Measurements from ENCODE around the gene MSANTD1.

The MSANTD1 gene

GRCh38 chr4:3262208-3263052, 13.5 kb downstream of the MSANTD1 start:
- Histone ChIP-seq H3K4me3 (ENCODE audit: low read depth in 1 of 2, low read length in 2 of 2) (no peak overlapping the region), H3K36me3 (ENCODE audit: control insufficient read depth in 1 of 2, insufficient read depth in 2 of 2, low read length in 2 of 2) (no peaks in the 10 kb centered on the region), H3K4me1 (ENCODE audit: control insufficient read depth in 1 of 2, insufficient read depth in 2 of 2, low read length in 2 of 2) (no peaks in the 10 kb centered on the region), H3K27me3 (ENCODE audit: low read depth, low read length) (no peaks in the 10 kb centered on the region), H3K9me3 (ENCODE audit: control insufficient read depth in 1 of 2, low read length in 2 of 2) (no peaks in the 10 kb centered on the region), H3K27ac (ENCODE audit: low read length) (no peak overlapping the region)

GRCh38 chr4:3263053-3263875, 14.3 kb downstream of the MSANTD1 start:
- Histone ChIP-seq H3K36me3 (ENCODE audit: control insufficient read depth in 1 of 2, insufficient read depth in 2 of 2, low read length in 2 of 2) (no peaks in the 10 kb centered on the region), H3K27ac (ENCODE audit: low read length) (no peak overlapping the region), H3K9me3 (ENCODE audit: control insufficient read depth in 1 of 2, low read length in 2 of 2) (no peaks in the 10 kb centered on the region), H3K4me1 (ENCODE audit: control insufficient read depth in 1 of 2, insufficient read depth in 2 of 2, low read length in 2 of 2) (no peaks in the 10 kb centered on the region), H3K27me3 (ENCODE audit: low read depth, low read length) (no peaks in the 10 kb centered on the region), H3K4me3 (ENCODE audit: low read depth in 1 of 2, low read length in 2 of 2) (no peak overlapping the region)

GRCh38 chr4:3263876-3264193, 14.9 kb downstream of the MSANTD1 start:
- no peak overlapping the region for H3K27ac ChIP-seq (ENCODE audit: low read length)
- H3K4me3 ChIP-seq (ENCODE audit: low read depth in 1 of 2, low read length in 2 of 2) = no peak overlapping the region
- H3K4me1 ChIP-seq (ENCODE audit: control insufficient read depth in 1 of 2, insufficient read depth in 2 of 2, low read length in 2 of 2) = no peaks in the 10 kb centered on the region
- H3K36me3 ChIP-seq (ENCODE audit: control insufficient read depth in 1 of 2, insufficient read depth in 2 of 2, low read length in 2 of 2) = no peaks in the 10 kb centered on the region
- H3K9me3 ChIP-seq (ENCODE audit: control insufficient read depth in 1 of 2, low read length in 2 of 2) = no peaks in the 10 kb centered on the region
- H3K27me3 ChIP-seq (ENCODE audit: low read depth, low read length) = no peaks in the 10 kb centered on the region

- H3K9me3 ChIP-seq (ENCODE audit: control insufficient read depth in 1 of 2, low read length in 2 of 2) = no peaks in the 10 kb centered on the region
- no peak overlapping the region for H3K27ac ChIP-seq (ENCODE audit: low read length)
- no peak overlapping the region for H3K4me3 ChIP-seq (ENCODE audit: low read depth in 1 of 2, low read length in 2 of 2)
- H3K4me1 ChIP-seq (ENCODE audit: control insufficient read depth in 1 of 2, insufficient read depth in 2 of 2, low read length in 2 of 2) = no peaks in the 10 kb centered on the region
- no peaks in the 10 kb centered on the region for H3K27me3 ChIP-seq (ENCODE audit: low read depth, low read length)
- no peaks in the 10 kb centered on the region for H3K36me3 ChIP-seq (ENCODE audit: control insufficient read depth in 1 of 2, insufficient read depth in 2 of 2, low read length in 2 of 2)
Observed at GRCh38 chr4:3266076-3266475, 17.1 kb downstream of the MSANTD1 start.

- Histone ChIP-seq H3K27me3 (ENCODE audit: low read depth, low read length) (no peaks in the 10 kb centered on the region), H3K4me3 (ENCODE audit: low read depth in 1 of 2, low read length in 2 of 2) (no peak overlapping the region), H3K36me3 (ENCODE audit: control insufficient read depth in 1 of 2, insufficient read depth in 2 of 2, low read length in 2 of 2) (no peaks in the 10 kb centered on the region), H3K4me1 (ENCODE audit: control insufficient read depth in 1 of 2, insufficient read depth in 2 of 2, low read length in 2 of 2) (no peaks in the 10 kb centered on the region), H3K27ac (ENCODE audit: low read length) (no peak overlapping the region), H3K9me3 (ENCODE audit: control insufficient read depth in 1 of 2, low read length in 2 of 2) (no peaks in the 10 kb centered on the region)
Observed at GRCh38 chr4:3267576-3268394, 18.8 kb downstream of the MSANTD1 start.

GRCh38 chr4:3268395-3269104, 19.6 kb downstream of the MSANTD1 start:
- no peaks in the 10 kb centered on the region for H3K27me3 ChIP-seq (ENCODE audit: low read depth, low read length)
- no peak overlapping the region for H3K4me3 ChIP-seq (ENCODE audit: low read depth in 1 of 2, low read length in 2 of 2)
- H3K4me1 ChIP-seq (ENCODE audit: control insufficient read depth in 1 of 2, insufficient read depth in 2 of 2, low read length in 2 of 2) = no peaks in the 10 kb centered on the region
- H3K27ac ChIP-seq (ENCODE audit: low read length) = no peak overlapping the region
- no peaks in the 10 kb centered on the region for H3K9me3 ChIP-seq (ENCODE audit: control insufficient read depth in 1 of 2, low read length in 2 of 2)
- no peaks in the 10 kb centered on the region for H3K36me3 ChIP-seq (ENCODE audit: control insufficient read depth in 1 of 2, insufficient read depth in 2 of 2, low read length in 2 of 2)

GRCh38 chr4:3269105-3269927, 20.4 kb downstream of the MSANTD1 start:
- H3K36me3 ChIP-seq (ENCODE audit: control insufficient read depth in 1 of 2, insufficient read depth in 2 of 2, low read length in 2 of 2) = no peaks in the 10 kb centered on the region
- H3K4me3 ChIP-seq (ENCODE audit: low read depth in 1 of 2, low read length in 2 of 2) = no peak overlapping the region
- H3K27ac ChIP-seq (ENCODE audit: low read length) = no peak overlapping the region
- no peaks in the 10 kb centered on the region for H3K27me3 ChIP-seq (ENCODE audit: low read depth, low read length)
- no peaks in the 10 kb centered on the region for H3K4me1 ChIP-seq (ENCODE audit: control insufficient read depth in 1 of 2, insufficient read depth in 2 of 2, low read length in 2 of 2)
- no peaks in the 10 kb centered on the region for H3K9me3 ChIP-seq (ENCODE audit: control insufficient read depth in 1 of 2, low read length in 2 of 2)

- Histone ChIP-seq H3K4me1 (ENCODE audit: control insufficient read depth in 1 of 2, insufficient read depth in 2 of 2, low read length in 2 of 2) (no peaks in the 10 kb centered on the region), H3K4me3 (ENCODE audit: low read depth in 1 of 2, low read length in 2 of 2) (no peak overlapping the region), H3K9me3 (ENCODE audit: control insufficient read depth in 1 of 2, low read length in 2 of 2) (no peaks in the 10 kb centered on the region), H3K36me3 (ENCODE audit: control insufficient read depth in 1 of 2, insufficient read depth in 2 of 2, low read length in 2 of 2) (no peaks in the 10 kb centered on the region), H3K27ac (ENCODE audit: low read length) (no peak overlapping the region), H3K27me3 (ENCODE audit: low read depth, low read length) (no peaks in the 10 kb centered on the region)
Observed at GRCh38 chr4:3269991-3270611, 21.1 kb downstream of the MSANTD1 start.

GRCh38 chr4:3271131-3271530, 22.2 kb downstream of the MSANTD1 start:
- Histone ChIP-seq H3K36me3 (ENCODE audit: control insufficient read depth in 1 of 2, insufficient read depth in 2 of 2, low read length in 2 of 2) (no peaks in the 10 kb centered on the region), H3K4me3 (ENCODE audit: low read depth in 1 of 2, low read length in 2 of 2) (no peak overlapping the region), H3K27me3 (ENCODE audit: low read depth, low read length) (no peaks in the 10 kb centered on the region), H3K4me1 (ENCODE audit: control insufficient read depth in 1 of 2, insufficient read depth in 2 of 2, low read length in 2 of 2) (no peaks in the 10 kb centered on the region), H3K9me3 (ENCODE audit: control insufficient read depth in 1 of 2, low read length in 2 of 2) (no peaks in the 10 kb centered on the region), H3K27ac (ENCODE audit: low read length) (no peak overlapping the region)

GRCh38 chr4:3276986-3277385, 28.0 kb downstream of the MSANTD1 start:
- Histone ChIP-seq H3K4me3 (ENCODE audit: low read depth in 1 of 2, low read length in 2 of 2) (no peak overlapping the region), H3K36me3 (ENCODE audit: control insufficient read depth in 1 of 2, insufficient read depth in 2 of 2, low read length in 2 of 2) (no peaks in the 10 kb centered on the region), H3K9me3 (ENCODE audit: control insufficient read depth in 1 of 2, low read length in 2 of 2) (no peaks in the 10 kb centered on the region), H3K27me3 (ENCODE audit: low read depth, low read length) (no peaks in the 10 kb centered on the region), H3K27ac (ENCODE audit: low read length) (no peak overlapping the region), H3K4me1 (ENCODE audit: control insufficient read depth in 1 of 2, insufficient read depth in 2 of 2, low read length in 2 of 2) (no peaks in the 10 kb centered on the region)

All from muscle layer of duodenum (tissue), 2 donors.